Epithelial cell of alveolus of lung (primary cell): ENCODE results near the gene TRIM38. TPM values are rescaled to one million over a fixed set of nuclear protein-coding genes. Genes with fewer than 3 reads are reported as not detected.

Experiments
- total RNA-seq: library from RNA; depleted of rRNA; stranded (reverse); fragments of >200 nt; gene quantifications from 2 replicates; pipeline ENCODE4 v1.2.1, GENCODE V29; 2015

The TRIM38 gene, protein sequence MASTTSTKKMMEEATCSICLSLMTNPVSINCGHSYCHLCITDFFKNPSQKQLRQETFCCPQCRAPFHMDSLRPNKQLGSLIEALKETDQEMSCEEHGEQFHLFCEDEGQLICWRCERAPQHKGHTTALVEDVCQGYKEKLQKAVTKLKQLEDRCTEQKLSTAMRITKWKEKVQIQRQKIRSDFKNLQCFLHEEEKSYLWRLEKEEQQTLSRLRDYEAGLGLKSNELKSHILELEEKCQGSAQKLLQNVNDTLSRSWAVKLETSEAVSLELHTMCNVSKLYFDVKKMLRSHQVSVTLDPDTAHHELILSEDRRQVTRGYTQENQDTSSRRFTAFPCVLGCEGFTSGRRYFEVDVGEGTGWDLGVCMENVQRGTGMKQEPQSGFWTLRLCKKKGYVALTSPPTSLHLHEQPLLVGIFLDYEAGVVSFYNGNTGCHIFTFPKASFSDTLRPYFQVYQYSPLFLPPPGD
- total RNA-seq, result 7.5 and 7.8 TPM in 2 replicates

DNA sequence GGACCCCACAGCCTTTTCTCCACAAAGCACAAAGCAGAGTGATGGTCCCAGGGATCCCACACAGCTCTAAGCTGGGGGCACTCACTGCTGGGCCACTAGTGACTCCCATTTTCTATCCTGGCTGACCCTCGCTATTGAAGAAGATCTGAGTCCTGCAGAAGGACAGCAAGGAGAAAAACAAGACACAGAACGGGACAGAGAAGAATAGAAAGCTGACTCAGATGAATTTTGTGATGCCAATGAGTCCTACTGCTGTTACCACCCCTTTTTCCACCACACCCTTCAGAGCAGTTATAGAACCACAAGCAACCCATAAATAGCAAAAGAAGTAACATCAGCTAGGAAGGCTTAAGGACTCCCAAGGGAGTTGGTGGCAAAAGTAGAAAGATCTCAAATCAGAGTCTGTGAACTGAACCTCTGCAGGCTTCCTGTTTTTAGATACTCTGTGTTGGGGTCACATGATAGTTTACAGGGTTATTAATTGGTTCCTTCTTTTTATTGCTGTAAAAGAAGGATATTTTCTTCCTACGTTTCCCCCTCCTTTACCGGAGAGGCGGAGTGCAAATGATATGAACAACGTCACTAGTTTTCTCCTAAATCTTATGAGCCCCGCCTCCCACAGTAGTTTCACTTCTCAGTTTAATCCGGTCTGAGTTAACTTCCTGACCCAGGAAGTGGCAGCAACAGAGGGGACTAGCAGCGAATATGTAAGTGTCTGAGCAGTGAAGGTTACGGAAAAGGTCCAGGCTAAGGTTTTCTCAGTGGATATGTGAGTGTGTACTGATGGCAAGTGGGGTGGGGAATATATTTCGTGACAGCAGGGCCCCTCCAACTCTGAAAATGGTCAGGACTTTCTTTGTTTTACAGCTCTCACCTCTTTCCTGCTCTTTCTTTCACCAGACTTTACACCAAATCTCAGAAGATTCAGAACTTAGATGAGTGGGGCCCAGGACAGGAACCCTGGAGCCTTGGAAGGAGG, at the start of gene TRIM38:
TRIM38 (plus strand) TSS at position 654 of the 979 bp plus-strand sequence. CDS start 3,721 bp downstream, outside the sequence.

DNA sequence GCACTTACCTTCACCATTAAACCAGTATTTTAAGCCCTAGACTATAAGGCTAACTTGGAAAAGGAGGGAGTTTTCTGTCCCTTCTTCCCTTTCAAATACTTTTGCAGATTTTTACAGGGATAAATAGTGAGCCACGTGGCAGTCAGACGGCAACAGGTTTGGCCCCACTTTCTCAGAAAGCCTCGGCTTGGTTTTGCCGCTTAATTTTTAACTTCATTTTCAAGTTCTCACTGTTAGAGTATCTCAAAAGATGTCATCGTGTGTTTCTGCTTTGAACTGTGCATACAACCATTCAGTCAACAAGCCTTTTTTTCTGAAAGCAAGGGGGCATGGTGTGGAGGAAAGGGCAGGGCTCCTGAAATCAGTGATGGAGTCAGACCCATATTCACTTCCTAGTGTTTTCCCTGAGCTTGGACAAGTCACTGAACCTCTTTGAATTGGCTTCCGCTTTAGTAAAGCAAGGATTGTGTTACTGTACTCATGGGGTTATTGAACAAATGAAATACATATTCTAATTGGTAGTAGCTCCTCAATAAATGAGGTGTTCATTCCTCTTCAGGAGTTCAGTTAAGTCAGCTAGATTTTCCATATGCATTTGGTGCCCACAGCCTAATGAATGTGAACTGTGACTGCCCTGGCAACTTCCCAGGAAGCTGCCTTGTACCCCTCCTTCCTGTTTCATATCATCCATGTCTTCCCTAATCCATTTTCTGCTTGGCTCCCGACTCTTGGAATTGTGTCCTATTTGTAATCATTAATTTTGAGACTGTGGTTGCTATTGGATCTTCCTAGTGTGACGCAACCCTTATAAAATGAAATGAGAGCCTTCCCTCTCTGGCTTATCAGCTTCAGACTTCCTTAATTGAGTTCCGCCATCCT, 31.8 kb upstream of the TRIM38 start, which contains the start of gene SLC17A2:
SLC17A2 (minus strand) TSS at position 160 of the 879 bp plus-strand sequence. CDS start 4,895 bp downstream, outside the sequence.

Other genes starting within 250 kb of the TRIM38 start
- gene SLC17A4, start 208.1 kb upstream of the TRIM38 start, total RNA-seq, result not detected in 2 replicates
- not detected in 2 replicates for gene SLC17A1, start 130.8 kb upstream of the TRIM38 start, total RNA-seq
- gene SLC17A3, start 88.6 kb upstream of the TRIM38 start, total RNA-seq, result not detected in 2 replicates
- not detected in 2 replicates for gene SLC17A2, start 32.1 kb upstream of the TRIM38 start, total RNA-seq
- gene HFE, start 124.6 kb downstream of the TRIM38 start, total RNA-seq, result 9.2 and 10.7 TPM in 2 replicates